HG02885 (cell line): ENCODE data around the gene SSR1.
"Not testable (repeated sequence)": the region's sequence is repeated elsewhere in the genome, so short reads cannot be mapped to it uniquely, and the experiment has no call there.

Source experiments
- ATAC-seq: cut with Tn5 transposase; IDR thresholded peaks from one replicate; pipeline ENCODE4 v1.9.1; 2021; ENCODE audit warnings: mild to moderate bottlenecking; ENCODE audit not compliant: unreplicated experiment, poor library complexity

SSR1 gene

GRCh38 chr6:7312616-7313504 lies at the start of gene SSR1:
Gene SSR1 (minus strand): TSS chr6:7313199. CDS start chr6:7313120, 79 bp downstream.
- ATAC-seq: peak; percentile 97

GRCh38 chr6:7351916-7352315 lies 38.9 kb upstream of the SSR1 start:
- not testable (repeated sequence) for ATAC-seq

- ATAC-seq: not testable (repeated sequence)
Observed at GRCh38 chr6:7350591-7350990, 37.6 kb upstream of the SSR1 start.

- ATAC-seq: not testable (repeated sequence)
Observed at GRCh38 chr6:7347551-7347997, 34.6 kb upstream of the SSR1 start.

- ATAC-seq: not testable (repeated sequence)
Observed at GRCh38 chr6:7344773-7345450, 31.9 kb upstream of the SSR1 start.

GRCh38 chr6:7343546-7344475 lies 30.8 kb upstream of the SSR1 start:
- no peak for ATAC-seq

- no peak for ATAC-seq
Observed at GRCh38 chr6:7341989-7342742, 29.2 kb upstream of the SSR1 start.

GRCh38 chr6:7341271-7341670 lies 28.3 kb upstream of the SSR1 start:
- ATAC-seq: no peak

GRCh38 chr6:7339007-7339732 lies 26.2 kb upstream of the SSR1 start:
- peak; percentile 52 for ATAC-seq

GRCh38 chr6:7338031-7338430 lies 25.0 kb upstream of the SSR1 start:
- ATAC-seq: no peak

GRCh38 chr6:7335519-7335918 lies 22.5 kb upstream of the SSR1 start:
- no peak for ATAC-seq

GRCh38 chr6:7334685-7335084 lies 21.7 kb upstream of the SSR1 start:
- no peak for ATAC-seq

- ATAC-seq: no peak
Observed at GRCh38 chr6:7332090-7332745, 19.2 kb upstream of the SSR1 start.

GRCh38 chr6:7331452-7331851 lies 18.5 kb upstream of the SSR1 start:
- ATAC-seq: no peak

GRCh38 chr6:7328243-7328642 lies 15.2 kb upstream of the SSR1 start:
- no peak for ATAC-seq

- no peak for ATAC-seq
Observed at GRCh38 chr6:7325750-7326149, 12.8 kb upstream of the SSR1 start.

- ATAC-seq: peak; percentile 78
Observed at GRCh38 chr6:7324520-7324919, 11.5 kb upstream of the SSR1 start.

- ATAC-seq: no peak
Observed at GRCh38 chr6:7323074-7323473, 10.1 kb upstream of the SSR1 start.
